ENCODE results near the gene ZHX3. TPM values are rescaled to one million over a fixed set of nuclear protein-coding genes. Genes with fewer than 3 reads are reported as not detected.

The ZHX3 gene
- total and polyA plus RNA-seq, 2 donors (not counting 1 experiment from before 2014, with no cell fraction given), result 4.3 to 22.2 TPM

- no peaks in the 10 kb centered on the region for H4K20me1 ChIP-seq (ENCODE audit: control insufficient read depth, insufficient read depth, low read length, poor library complexity, severe bottlenecking)
- peak overlapping the region; percentile 68 for H3K4me2 ChIP-seq (replicated peaks; ENCODE audit: low read depth, low read length, poor library complexity, severe bottlenecking)
- intact Hi-C loops (cut with micrococcal nuclease), result loop anchor here (1.0 kb wide), 5 partner anchors 23 to 372 kb away; partner anchors contain the start of gene ZHX3
- WGBS (ENCODE audit: insufficient coverage), result 6% methylated on average over 24 of the region's 25 CpGs
- ATAC-seq (ENCODE audit: low read depth), result peak; percentile 93
- ChIA-PET POLR2A (interaction anchor here (1.0 to 1.2 kb wide), 3 partner anchors 10 to 205 kb away, joined by 3 to 4 read pairs (median 3); no protein-coding TSS in a partner anchor), CTCF (interaction anchor here (0.6 to 9.6 kb wide), 39 partner anchors 10 to 374 kb away, joined by 3 to 196 read pairs (median 5); partner anchors contain the start of genes PLCG1 and ZHX3)
- H3K27me3 ChIP-seq (replicated peaks in 1 of 4; ENCODE audit: control extremely low read depth in 1 of 4, control insufficient read depth in 3 of 4, insufficient read depth in 4 of 4, low read length in 3 of 4), result peaks cover 0 to 20% (median 6%) of the 10 kb centered on the region in 4 experiments
- Mint-ChIP-seq H3K27ac (no peak overlapping the region), H3K4me1 (peaks cover 12% of the 10 kb centered on the region), H3K4me3 (peak overlapping the region; percentile 84), H3K9me3 (ENCODE audit: insufficient read depth) (no peaks in the 10 kb centered on the region), H3K27me3 (peaks cover 15% of the 10 kb centered on the region)
- H3K9me3 ChIP-seq (ENCODE audit: control extremely low read depth in 1 of 3, control insufficient read depth in 2 of 3, insufficient read depth in 1 of 3, low read length in 2 of 3), result no peaks in the 10 kb centered on the region
- H3K36me3 ChIP-seq (replicated peaks in 1 of 2; ENCODE audit: control extremely low read depth in 1 of 2, control insufficient read depth in 1 of 2, extremely low read depth in 1 of 2, insufficient read depth in 2 of 2, low read length in 1 of 2), result no peaks in the 10 kb centered on the region
- no peaks in the 10 kb centered on the region for H3K79me2 ChIP-seq (ENCODE audit: control insufficient read depth, insufficient read depth, low read length)
- peak overlapping the region; percentile 37 for H3K9ac ChIP-seq (ENCODE audit: low read length)
- DNase-seq, result peak; percentile 86
- H3K4me1 ChIP-seq (ENCODE audit: control insufficient read depth in 2 of 2, insufficient read depth in 2 of 2, low read length in 2 of 2), result peaks cover 12 to 15% of the 10 kb centered on the region in 2 donors
- H2AFZ ChIP-seq (ENCODE audit: insufficient read depth, low read depth, low read length, poor library complexity, severe bottlenecking), result peak overlapping the region; percentile 37
- H3K27ac ChIP-seq (ENCODE audit: low read length in 2 of 2), result no peak overlapping the region
- H3K4me3 ChIP-seq (ENCODE audit: control extremely low read depth in 1 of 5, extremely low read depth in 1 of 5, insufficient read depth in 1 of 5, low read depth in 2 of 5, low read length in 4 of 5), result peak overlapping the region in 4 of 5 experiments; percentile 17 to 45 (median 39)
- TF ChIP-seq EZH2 (IDR thresholded peaks at IDR 0.05; ENCODE audit: borderline replicate concordance, insufficient read depth, low read depth, low read length, poor library complexity, severe bottlenecking), result no peak
- TF ChIP-seq, protein P1, sequence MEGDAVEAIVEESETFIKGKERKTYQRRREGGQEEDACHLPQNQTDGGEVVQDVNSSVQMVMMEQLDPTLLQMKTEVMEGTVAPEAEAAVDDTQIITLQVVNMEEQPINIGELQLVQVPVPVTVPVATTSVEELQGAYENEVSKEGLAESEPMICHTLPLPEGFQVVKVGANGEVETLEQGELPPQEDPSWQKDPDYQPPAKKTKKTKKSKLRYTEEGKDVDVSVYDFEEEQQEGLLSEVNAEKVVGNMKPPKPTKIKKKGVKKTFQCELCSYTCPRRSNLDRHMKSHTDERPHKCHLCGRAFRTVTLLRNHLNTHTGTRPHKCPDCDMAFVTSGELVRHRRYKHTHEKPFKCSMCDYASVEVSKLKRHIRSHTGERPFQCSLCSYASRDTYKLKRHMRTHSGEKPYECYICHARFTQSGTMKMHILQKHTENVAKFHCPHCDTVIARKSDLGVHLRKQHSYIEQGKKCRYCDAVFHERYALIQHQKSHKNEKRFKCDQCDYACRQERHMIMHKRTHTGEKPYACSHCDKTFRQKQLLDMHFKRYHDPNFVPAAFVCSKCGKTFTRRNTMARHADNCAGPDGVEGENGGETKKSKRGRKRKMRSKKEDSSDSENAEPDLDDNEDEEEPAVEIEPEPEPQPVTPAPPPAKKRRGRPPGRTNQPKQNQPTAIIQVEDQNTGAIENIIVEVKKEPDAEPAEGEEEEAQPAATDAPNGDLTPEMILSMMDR (IDR thresholded peaks at IDR 0.05), result peak; percentile 100
These were observed 22.4 kb upstream of the ZHX3 start for GRCh38 chr20:41339957-41340326.

GRCh38 chr20:41336711-41337492, 19.4 kb upstream of the ZHX3 start:
- no peaks in the 10 kb centered on the region for H3K36me3 ChIP-seq (replicated peaks in 1 of 2; ENCODE audit: control extremely low read depth in 1 of 2, control insufficient read depth in 1 of 2, extremely low read depth in 1 of 2, insufficient read depth in 2 of 2, low read length in 1 of 2)
- WGBS (ENCODE audit: insufficient coverage), result 88% methylated on average over 4 of the region's 4 CpGs
- no peak overlapping the region for H2AFZ ChIP-seq (ENCODE audit: insufficient read depth, low read depth, low read length, poor library complexity, severe bottlenecking)
- no peaks in the 10 kb centered on the region for H3K9me3 ChIP-seq (ENCODE audit: control extremely low read depth in 1 of 3, control insufficient read depth in 2 of 3, insufficient read depth in 1 of 3, low read length in 2 of 3)
- TF ChIP-seq EZH2 (IDR thresholded peaks at IDR 0.05; ENCODE audit: borderline replicate concordance, insufficient read depth, low read depth, low read length, poor library complexity, severe bottlenecking), result no peak
- TF ChIP-seq, protein P1 (IDR thresholded peaks at IDR 0.05), result no peak
- H3K4me1 ChIP-seq (ENCODE audit: control insufficient read depth in 2 of 2, insufficient read depth in 2 of 2, low read length in 2 of 2), result peaks cover 12 to 15% of the 10 kb centered on the region in 2 donors
- POLR2A ChIA-PET, result no interaction called here
- Mint-ChIP-seq H3K9me3 (ENCODE audit: insufficient read depth) (no peaks in the 10 kb centered on the region), H3K27ac (no peak overlapping the region), H3K4me3 (no peak overlapping the region), H3K4me1 (peaks cover 12% of the 10 kb centered on the region), H3K27me3 (peaks cover 19% of the 10 kb centered on the region)
- intact Hi-C loops (cut with micrococcal nuclease), result no loop called here
- no peak overlapping the region for H3K4me3 ChIP-seq (ENCODE audit: control extremely low read depth in 1 of 5, extremely low read depth in 1 of 5, insufficient read depth in 1 of 5, low read depth in 2 of 5, low read length in 4 of 5)
- no peaks in the 10 kb centered on the region for H4K20me1 ChIP-seq (ENCODE audit: control insufficient read depth, insufficient read depth, low read length, poor library complexity, severe bottlenecking)
- H3K4me2 ChIP-seq (replicated peaks; ENCODE audit: low read depth, low read length, poor library complexity, severe bottlenecking), result no peak overlapping the region
- no peak overlapping the region for H3K9ac ChIP-seq (ENCODE audit: low read length)
- CTCF ChIA-PET, result interaction anchor here (0.7 to 9.6 kb wide), 10 partner anchors 66 to 371 kb away, joined by 3 to 196 read pairs (median 6); partner anchors contain the start of gene PLCG1
- H3K27ac ChIP-seq (ENCODE audit: low read length in 2 of 2), result no peak overlapping the region
- ATAC-seq (ENCODE audit: low read depth), result no peak
- H3K79me2 ChIP-seq (ENCODE audit: control insufficient read depth, insufficient read depth, low read length), result no peaks in the 10 kb centered on the region
- H3K27me3 ChIP-seq (replicated peaks in 1 of 4; ENCODE audit: control extremely low read depth in 1 of 4, control insufficient read depth in 3 of 4, insufficient read depth in 4 of 4, low read length in 3 of 4), result peaks cover 0 to 25% (median 6%) of the 10 kb centered on the region in 4 experiments
- no peak for DNase-seq

Data from B cell (primary cell).